KOPT-K1 (cell line): ENCODE results near the gene PLIN4.

Source experiments
- H3K27ac ChIP-seq: fragments of 200-600 bp; sonication (generic); 2 replicates; pipeline ENCODE4 v1.5.1; 2016; ENCODE audit warnings: antibody characterized with exemption, mild to moderate bottlenecking, low read depth, low read length; ENCODE audit not compliant: poor library complexity, severe bottlenecking
- H3K36me3 ChIP-seq: fragments of 200-600 bp; sonication (generic); 2 replicates; pipeline ENCODE4 v1.5.1; 2017; ENCODE audit warnings: antibody characterized with exemption, mild to moderate bottlenecking, low read length, moderate library complexity; ENCODE audit not compliant: insufficient read depth
- H3K9me3 ChIP-seq: fragments of 200-600 bp; sonication (generic); 2 replicates; pipeline ENCODE4 v1.5.1; 2017; ENCODE audit warnings: antibody characterized with exemption, low read length, mild to moderate bottlenecking; ENCODE audit not compliant: insufficient read depth, poor library complexity, severe bottlenecking

Gene PLIN4

DNA sequence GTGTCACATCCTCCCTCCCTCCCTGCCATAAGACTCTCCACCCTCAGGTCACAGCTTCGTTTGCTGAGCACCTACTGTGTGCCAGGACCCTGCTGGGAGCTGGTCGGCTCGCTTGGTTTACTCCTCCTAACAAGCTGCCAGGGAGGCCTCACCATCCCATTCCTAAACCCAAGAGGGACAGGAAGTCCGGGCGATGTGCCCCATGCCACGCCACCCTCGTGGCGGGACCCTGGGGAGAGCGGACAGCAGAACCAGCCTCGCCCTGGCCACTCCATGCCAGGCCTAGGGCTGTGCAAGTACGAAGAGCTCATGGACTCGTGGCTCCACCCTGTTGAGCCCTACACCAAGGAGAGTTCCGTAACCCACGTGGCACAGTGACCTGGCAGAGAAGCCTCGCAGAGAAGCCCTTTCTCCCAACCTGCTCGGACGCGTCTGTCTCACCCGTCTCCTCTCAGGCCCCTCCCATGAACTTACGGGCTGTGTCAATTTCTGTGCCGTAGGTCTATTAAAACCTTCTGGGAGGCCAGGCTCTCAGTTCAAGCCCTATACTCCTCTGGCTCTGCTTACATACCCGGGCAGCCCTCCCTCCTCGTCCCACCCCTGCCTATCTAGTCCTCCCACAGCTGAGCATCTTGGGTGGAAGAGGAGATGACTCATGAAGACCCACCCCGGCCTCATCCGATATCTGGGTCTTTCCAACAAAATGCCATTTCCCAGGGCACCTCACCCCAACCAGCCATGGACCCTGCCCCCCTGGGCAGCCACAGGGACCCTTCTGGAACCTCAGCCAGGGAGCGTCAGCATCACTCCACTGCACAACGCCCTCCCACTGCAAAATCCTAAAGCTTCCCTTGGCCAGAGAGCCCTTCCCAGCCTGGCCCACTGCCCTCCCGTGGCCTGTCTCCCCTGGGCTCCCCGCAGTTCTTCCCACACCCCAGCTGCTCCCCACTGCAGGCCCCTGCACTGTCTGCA lies 63.3 kb downstream of the PLIN4 start:
- Histone ChIP-seq H3K36me3 (peaks cover 32% of the 10 kb centered on the region), H3K9me3 (no peaks in the 10 kb centered on the region), H3K27ac (no peak overlapping the region)

DNA sequence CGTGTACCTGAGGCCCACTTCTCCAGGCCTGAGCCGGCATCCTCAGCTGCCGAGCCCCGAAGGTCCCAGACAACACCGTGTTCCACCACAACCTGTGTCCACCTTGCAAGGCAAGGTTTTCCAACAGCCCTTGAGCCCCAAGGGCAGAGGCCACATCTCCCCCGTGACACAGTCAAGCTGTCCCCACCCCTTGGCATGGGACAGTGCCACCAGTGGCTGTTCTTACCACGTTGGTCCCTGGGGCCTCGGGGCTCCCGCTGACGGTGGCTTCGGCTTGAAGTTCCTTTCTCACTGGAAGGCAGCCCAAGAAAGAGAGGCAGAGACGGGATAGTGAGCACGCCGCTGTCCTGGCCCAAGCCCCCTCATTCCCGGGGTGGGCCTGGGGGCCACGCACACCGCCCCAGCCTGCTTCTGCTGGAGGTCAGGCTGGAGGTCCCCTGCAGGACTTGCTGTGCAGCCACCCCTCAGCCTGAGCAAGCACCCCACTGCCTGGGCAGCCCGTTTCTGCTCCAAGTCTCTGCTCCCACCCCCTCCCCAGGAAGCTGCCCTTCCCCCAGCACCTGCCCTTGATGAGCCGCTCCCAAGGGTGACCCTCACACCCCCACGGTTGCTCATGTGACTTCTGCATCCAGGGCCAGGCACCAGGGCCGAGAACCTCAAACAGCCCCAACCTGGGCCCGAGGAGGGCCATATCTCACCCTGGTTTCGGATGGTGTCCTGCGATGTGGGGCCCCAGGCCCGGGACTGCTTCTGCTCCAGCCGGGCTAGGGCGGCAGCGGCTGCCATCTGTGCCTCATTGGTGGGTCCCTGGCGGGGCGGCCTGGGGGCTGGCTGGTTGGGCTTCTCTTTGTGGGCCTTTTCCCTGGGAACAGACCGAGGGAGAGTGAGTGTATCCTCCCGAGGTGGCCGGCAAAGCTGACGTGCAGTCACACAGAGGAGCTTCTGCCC lies 64.8 kb downstream of the PLIN4 start:
- no peaks in the 10 kb centered on the region for H3K9me3 ChIP-seq
- no peak overlapping the region for H3K27ac ChIP-seq
- peaks cover 47% of the 10 kb centered on the region for H3K36me3 ChIP-seq

- Histone ChIP-seq H3K9me3 (no peaks in the 10 kb centered on the region), H3K36me3 (peaks cover 58% of the 10 kb centered on the region), H3K27ac (no peak overlapping the region)
Observed at GRCh38 chr19:4452230-4452990, 65.9 kb downstream of the PLIN4 start.
